LoVo (cell line): ENCODE results near the gene ZNHIT3.
A peak's percentile ranks its signal among the peaks of the same experiment; 100 is the strongest.
"Not testable (repeated sequence)": the region's sequence is repeated elsewhere in the genome, so short reads cannot be mapped to it uniquely, and the experiment has no call there.

Experiments used
- DNase-seq: peaks from one replicate; pipeline ENCODE4 v3.0.0-alpha.2; 2016; ENCODE audit warnings: low spot score

The ZNHIT3 gene

DNA sequence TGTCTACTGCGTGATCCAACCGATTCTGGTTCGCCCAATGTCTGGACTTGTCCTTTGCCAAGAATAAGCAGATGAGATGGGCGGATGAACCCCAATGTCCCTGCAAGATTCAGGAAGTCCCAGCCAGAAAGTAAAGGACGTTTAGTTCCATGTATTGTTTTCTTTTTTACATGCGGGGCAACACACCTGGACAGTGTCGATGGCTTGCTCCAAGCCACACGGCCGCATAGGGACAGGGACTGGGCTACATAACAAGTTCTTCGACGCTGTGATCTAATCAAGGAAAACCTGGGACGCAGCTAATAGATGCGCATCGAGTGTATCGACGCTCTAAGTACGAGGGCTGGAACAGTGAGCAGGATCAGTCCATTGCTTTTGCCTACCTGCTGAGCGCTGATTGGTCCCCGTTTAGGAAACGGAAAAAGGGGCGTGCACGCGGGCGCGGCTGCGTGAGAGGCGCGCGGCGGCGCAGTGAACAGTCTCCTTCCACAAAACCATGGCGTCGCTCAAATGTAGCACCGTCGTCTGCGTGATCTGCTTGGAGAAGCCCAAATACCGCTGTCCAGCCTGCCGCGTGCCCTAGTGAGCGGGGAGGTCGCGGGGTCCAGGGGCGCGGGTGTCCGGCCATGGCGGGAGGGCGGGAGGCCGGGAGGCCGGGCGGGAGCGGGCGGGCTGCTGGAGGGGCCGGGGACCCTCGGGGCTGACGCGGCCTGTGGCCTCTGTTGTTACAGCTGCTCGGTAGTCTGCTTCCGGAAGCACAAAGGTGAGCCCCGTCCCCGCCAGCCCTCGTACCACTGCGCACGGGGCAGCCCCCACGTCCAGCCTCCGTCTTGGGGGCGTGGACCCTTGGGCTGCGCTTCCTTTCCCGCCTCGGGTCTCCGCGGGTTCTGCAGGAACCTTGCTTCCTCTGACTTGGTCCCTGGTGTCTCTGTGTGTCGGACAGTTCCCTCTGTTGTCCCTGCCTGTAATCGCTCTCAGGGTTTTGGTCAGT, at the start of gene ZNHIT3:
TSS of gene ZNHIT3 (plus strand) at position 478 of the 991 bp plus-strand sequence. CDS start at position 497, 19 bp downstream.
- peak; percentile 95 for DNase-seq

GRCh38 chr17:36441792-36442191, 44.7 kb upstream of the ZNHIT3 start:
- DNase-seq: not testable (repeated sequence)

DNA sequence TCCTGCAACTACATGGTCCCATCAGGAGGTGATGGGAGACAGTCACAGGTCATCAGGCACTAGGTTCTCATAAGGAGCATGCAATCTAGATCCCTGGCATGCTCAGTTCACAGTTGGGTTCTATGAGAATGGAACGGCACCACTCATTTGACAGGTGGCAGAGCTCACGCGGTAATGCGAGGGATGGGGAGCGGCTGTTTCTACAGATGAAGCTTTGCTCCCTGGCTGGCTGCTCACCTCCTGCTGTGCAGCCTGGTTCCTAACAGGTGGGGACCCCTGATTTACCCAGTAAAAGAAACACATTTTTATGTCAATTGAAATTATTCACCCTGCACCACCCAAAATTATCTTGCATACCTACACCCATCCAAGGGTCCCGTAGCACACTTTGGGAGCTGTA, 42.7 kb upstream of the ZNHIT3 start:
- DNase-seq: no peak

DNA sequence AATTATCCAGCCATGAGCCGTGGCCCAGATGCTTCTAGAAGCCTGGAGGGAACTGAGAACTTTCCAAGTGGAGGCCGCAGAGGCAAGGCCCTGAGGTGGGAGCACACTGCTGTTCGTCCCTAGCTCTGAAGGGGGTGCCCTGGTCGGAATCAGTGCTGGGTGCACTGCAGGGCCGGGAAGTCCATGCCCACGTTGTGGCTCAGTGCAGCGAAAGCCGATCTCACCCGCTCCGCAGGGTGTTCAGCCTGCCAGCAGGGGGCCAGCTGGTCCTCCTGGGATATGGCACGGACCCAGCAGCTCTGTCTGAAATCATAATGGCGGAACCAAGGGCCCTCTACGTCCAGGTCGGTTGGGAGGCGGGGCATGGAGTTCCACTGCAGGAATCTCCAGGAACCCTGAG, 36.5 kb upstream of the ZNHIT3 start:
- not testable (repeated sequence) for DNase-seq

DNA sequence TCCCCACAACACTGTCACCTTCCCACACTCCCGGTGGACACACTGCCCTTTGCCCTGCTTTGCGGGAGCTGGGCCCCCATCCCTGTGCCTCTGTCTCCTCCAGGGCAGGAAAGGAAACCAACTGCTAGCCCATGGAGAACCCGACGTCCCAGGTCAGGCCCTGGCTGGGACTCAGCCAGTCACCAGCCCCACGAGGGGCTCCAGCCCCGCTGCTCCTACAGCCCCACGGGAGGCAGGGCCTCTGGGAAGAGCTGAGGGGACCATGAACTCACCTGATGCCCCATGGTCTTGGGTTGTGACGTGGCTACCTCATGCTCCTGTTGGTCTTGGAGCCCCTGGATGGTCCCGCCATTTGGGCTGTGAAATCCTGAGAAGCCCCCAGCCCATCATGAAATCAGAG, 33.6 kb upstream of the ZNHIT3 start:
- not testable (repeated sequence) for DNase-seq

DNA sequence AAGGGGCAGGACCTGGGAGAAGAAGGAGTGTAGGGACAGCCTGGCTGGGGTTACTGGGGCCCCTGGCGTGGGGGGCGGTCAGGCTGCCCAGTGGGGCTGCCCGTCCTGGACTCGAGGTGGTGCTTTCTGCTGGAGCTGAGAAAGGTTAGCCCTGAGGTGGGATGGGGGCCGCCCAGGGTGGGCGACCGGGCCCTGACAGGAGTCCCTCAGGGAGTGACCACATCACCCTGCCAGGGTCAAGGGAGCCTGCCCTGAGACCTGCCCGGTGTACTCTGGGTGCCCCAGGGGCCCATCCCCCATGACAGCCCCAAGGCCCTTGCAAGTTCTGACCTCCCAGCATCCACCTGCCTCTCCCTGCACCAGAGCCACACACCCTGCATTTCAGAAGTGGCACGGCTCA, 28.8 kb upstream of the ZNHIT3 start:
- DNase-seq: not testable (repeated sequence)

- no peak for DNase-seq
Observed at GRCh38 chr17:36459045-36459444, 27.4 kb upstream of the ZNHIT3 start.

DNA sequence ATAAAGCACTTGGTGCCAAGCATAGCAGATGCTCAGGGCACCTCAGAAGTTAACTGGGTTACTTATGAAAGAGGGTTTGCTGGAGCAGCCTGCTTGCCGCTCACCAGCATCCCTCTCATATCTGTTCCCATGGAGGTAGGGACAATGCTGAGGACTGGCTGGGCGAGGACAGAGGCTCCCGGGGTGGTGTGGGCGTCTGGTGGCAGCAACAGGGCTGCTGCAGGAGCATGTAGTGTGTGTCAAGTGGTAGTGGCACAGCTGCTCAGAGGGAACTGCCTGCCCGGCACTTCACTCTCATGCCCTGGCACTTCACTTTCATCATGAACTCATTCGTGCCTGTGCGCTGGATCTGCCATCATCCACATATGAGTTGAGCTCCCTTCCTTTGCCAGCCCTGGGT, 26.9 kb upstream of the ZNHIT3 start:
- DNase-seq: no peak

- no peak for DNase-seq
Observed at GRCh38 chr17:36460265-36460937, 26.1 kb upstream of the ZNHIT3 start.

DNA sequence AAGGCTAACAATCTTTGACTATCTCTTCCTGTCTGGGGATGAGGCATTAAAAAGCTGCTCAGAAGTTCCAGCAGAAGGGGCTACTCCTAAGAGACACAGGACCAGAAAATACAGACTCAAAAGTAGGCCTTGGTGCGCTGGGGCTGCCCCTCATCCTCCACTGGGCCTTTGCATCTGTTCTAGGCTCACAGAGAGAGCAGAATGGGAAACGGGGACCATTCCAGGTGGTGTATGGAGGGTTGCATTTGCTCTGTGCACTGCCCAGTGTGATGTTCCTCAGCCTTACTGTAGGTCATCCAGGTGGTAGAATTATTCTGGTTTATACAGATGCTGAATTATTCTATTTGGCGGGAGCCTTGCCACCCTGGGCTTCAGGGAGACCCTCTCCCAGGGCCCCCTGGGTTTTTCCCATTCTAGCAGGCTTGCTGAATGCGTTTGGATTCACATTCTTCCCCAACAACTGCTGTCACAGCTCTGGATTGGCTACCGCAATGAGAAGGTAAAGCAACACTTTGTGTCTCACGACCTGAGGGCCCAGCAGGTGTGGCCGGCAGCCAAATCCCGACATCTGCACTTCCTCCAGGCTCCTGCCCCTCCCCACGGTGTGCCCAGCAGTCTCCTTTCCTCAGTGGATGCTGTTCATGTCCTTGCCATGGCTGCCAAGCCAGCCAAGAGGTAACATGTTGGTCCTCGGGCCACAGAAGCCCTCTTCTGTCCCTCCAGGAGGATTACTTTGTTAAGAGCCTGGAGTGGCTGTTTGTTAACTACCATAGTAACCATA, 25.0 kb upstream of the ZNHIT3 start:
- no peak for DNase-seq

GRCh38 chr17:36463916-36464764, 22.3 kb upstream of the ZNHIT3 start:
- DNase-seq: peak; percentile 77

- DNase-seq: no peak
Observed at GRCh38 chr17:36464765-36465088, 21.8 kb upstream of the ZNHIT3 start.

DNA sequence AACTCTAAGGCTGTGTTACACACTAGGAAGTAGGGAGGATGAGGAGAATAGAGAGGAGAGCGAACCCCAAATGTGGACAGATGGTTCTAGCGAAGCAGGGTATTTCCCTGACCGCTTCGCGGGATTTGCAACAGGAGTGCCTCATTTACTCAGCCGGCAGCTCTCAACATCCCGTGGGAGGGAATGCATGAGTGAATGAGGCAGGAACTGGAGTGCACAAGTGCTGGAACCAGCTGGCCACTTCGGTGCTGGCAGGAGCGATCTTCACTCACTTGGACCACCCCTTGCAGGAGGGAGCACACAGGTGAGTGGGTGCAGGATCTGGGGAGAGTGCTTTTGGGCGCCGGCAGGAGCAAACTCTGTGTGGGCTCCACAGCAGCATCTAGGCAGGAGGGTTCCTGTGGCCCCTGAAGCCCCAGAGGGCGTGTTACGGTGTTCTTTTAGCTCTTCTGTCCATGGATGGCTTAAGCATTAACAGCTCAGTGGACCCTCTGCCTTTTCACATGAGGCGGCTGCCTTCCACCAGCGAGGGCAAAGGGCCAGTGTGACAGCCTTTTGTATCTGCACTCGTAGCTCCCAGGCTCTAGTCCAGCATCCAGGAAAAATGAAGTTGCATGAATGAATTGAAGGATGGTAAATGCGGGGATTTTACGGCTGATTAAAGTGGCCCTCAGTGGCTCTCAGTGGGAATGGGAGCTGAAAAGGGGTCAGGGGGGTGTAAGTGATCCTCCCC, 17.4 kb upstream of the ZNHIT3 start:
- no peak for DNase-seq

DNA sequence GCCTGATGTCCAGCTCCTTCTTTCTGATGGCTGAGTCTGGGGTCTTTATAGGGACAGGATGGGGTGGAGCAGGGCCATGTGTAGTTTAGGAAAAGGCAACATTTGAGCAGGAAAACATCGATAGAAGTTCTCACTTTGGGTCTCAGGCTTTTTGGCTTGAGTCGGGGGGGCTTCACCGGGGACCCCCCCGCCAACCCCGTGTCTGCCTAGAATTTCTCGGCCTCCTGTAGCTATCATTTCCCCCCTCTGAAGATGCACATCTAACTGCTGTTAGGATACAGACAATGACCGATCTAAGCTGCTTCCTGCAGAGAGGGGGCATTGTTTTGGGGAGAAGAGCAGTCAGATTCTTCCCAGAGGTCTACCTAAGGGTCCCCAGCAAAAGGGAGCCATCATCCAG, 16.7 kb upstream of the ZNHIT3 start:
- no peak for DNase-seq

DNA sequence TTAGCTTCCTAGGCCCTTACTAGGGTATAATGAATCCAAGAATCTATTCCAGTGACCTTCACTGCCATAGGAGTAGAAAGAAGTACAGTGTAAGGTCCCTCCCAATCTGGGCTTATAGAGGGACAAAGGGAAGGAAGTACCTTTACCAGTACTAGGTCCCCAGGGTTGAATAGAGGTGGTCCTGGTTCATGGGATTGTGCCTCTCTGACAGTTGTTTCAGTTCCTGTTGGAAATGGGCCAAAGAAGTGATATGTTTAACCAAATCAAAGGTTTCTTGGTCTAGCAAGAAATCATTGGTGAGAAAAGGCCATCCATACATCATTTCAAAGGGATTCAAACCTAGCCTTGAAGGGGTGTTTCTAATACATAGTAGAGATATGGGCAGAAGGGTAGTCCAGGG, 16.0 kb upstream of the ZNHIT3 start:
- no peak for DNase-seq

- no peak for DNase-seq
Observed at GRCh38 chr17:36474571-36474970, 11.9 kb upstream of the ZNHIT3 start.

DNA sequence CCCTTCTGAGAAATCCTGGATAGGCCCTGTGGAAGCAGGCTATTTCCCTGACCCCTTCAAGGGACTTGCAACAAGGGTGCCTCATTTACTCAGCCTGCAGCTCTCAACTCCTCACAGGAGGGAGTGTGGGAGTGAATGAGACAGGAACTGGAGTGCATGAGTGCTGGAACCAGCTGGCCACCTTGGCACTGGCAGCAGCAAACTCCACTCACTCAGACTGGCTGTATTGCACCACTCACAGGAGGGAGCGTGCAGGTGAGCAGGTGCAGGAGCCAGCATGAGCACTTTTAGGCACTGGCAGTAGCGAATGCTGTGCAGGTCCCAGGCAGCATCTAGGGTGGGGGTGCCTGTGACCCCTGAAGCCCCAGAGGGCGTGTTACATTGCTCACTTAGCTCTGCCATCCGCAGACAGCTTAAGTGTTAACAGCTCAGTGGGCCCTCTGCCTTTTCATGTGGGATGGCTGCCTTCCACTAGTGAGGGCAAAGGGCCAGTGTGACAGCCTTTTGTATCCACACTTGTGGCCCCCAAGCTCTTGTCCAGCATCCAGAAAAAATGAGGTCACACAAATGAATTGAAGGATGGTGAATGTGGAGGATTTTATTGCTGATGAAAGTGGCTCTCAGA, 11.0 kb upstream of the ZNHIT3 start:
- no peak for DNase-seq

- DNase-seq: no peak
Observed at GRCh38 chr17:36481829-36482228, 4.7 kb upstream of the ZNHIT3 start.

- DNase-seq: peak; percentile 53
Observed at GRCh38 chr17:36482611-36483504, 3.6 kb upstream of the ZNHIT3 start.
